C4-2B (cell line): ENCODE data around the gene SGCG.

ENCODE experiments used
- H3K27ac ChIP-seq: fragments of 450-650 bp; 2 replicates; pipeline ENCODE4 v1.5.1; 2017
- CTCF ChIP-seq: fragments of 450-650 bp; conservative IDR thresholded peaks from 2 replicates; pipeline ENCODE4 v1.5.1; 2017; ENCODE audit warnings: mild to moderate bottlenecking
- ZFX ChIP-seq: fragments of 450-650 bp; IDR thresholded peaks from 2 replicates; pipeline ENCODE4 v1.6.1; 2017

The SGCG gene

GRCh38 chr13:23161481-23161825 is 19.3 kb upstream of the SGCG start:
- H3K27ac ChIP-seq, result no peak overlapping the region
- no peak for TF ChIP-seq CTCF
- TF ChIP-seq ZFX, result no peak

- TF ChIP-seq ZFX, result no peak
- peak; percentile 91 for TF ChIP-seq CTCF
- no peak overlapping the region for H3K27ac ChIP-seq
Observed at GRCh38 chr13:23175920-23176319, 4.9 kb upstream of the SGCG start.

- TF ChIP-seq CTCF, result no peak
- TF ChIP-seq ZFX, result no peak
Observed at GRCh38 chr13:23182142-23182541, 1.4 kb downstream of the SGCG start.

GRCh38 chr13:23183292-23183691 is 2.5 kb downstream of the SGCG start:
- no peak overlapping the region for H3K27ac ChIP-seq

More at GRCh38 chr13:23182142-23182541, 1.4 kb downstream of the SGCG start:
- H3K27ac ChIP-seq, result no peak overlapping the region

GRCh38 chr13:23185542-23185941 is 4.8 kb downstream of the SGCG start:
- H3K27ac ChIP-seq, result no peak overlapping the region
- TF ChIP-seq ZFX (no peak), CTCF (no peak)

More at GRCh38 chr13:23183292-23183691, 2.5 kb downstream of the SGCG start:
- no peak for TF ChIP-seq ZFX

GRCh38 chr13:23201870-23202269 is 21.1 kb downstream of the SGCG start:
- no peak overlapping the region for H3K27ac ChIP-seq
- TF ChIP-seq ZFX (no peak), CTCF (no peak)

- no peak overlapping the region for H3K27ac ChIP-seq
- TF ChIP-seq ZFX (no peak), CTCF (no peak)
Observed at GRCh38 chr13:23202383-23202782, 21.6 kb downstream of the SGCG start.

GRCh38 chr13:23203516-23203915 is 22.7 kb downstream of the SGCG start:
- no peak overlapping the region for H3K27ac ChIP-seq
- TF ChIP-seq ZFX (no peak), CTCF (no peak)
